Stimulated activated naive CD8-positive, alpha-beta T cell treated with anti-CD3 and anti-CD28 coated beads, Interleukin-15, Interleukin-2, amounts not matched to agents 100 U/mL and 50 U/mL, for 24 hours (primary cell): ENCODE results near the gene RASA3.
"Not testable (repeated sequence)": the region's sequence is repeated elsewhere in the genome, so short reads cannot be mapped to it uniquely, and the experiment has no call there.

Experiments
- ATAC-seq: fragments of 150-1000 bp; cut with Tn5 transposase; one replicate; pipeline ENCODE4 v1.10.0; 2021
- DNase-seq: peaks from one replicate; pipeline ENCODE4 v3.0.0; 2021

Gene RASA3

DNA sequence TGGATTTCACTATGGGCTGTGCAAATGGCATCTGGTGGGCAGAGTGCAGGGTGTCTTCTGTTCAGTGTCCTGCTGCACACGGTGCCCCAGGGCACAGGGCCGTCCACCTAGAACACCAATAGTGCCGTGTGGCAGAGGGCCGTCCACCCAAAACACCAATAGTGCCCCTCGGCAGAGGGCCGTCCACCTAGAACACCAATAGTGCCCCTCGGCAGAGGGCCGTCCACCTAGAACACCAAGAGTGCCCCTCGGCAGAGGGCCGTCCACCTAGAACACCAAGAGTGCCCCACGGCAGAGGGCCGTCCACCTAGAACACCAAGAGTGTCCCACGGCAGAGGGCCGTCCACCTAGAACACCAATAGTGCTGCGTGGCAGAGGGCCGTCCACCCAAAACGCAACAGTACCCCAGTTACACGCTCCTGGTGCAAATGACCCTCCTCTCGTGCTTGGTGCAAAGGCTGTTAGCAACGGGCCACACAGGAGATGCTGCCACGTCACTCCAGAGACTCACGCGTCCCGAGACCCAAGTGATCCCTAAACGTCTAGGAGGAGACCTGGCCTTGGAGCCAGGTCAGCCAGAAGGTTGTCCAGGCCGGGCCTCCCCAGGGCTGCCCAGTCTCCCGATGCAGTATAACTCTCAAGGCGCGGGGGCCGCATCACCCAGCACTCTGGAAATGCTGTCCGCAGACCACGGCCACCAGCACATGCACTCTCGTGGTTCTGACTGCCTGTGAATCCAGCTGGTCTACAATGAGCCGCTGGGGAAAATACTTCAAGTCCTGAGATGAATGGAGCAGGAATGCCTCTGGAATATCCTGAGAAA, 51.5 kb downstream of the RASA3 start:
- ATAC-seq (no peak), DNase-seq (no peak)

DNA sequence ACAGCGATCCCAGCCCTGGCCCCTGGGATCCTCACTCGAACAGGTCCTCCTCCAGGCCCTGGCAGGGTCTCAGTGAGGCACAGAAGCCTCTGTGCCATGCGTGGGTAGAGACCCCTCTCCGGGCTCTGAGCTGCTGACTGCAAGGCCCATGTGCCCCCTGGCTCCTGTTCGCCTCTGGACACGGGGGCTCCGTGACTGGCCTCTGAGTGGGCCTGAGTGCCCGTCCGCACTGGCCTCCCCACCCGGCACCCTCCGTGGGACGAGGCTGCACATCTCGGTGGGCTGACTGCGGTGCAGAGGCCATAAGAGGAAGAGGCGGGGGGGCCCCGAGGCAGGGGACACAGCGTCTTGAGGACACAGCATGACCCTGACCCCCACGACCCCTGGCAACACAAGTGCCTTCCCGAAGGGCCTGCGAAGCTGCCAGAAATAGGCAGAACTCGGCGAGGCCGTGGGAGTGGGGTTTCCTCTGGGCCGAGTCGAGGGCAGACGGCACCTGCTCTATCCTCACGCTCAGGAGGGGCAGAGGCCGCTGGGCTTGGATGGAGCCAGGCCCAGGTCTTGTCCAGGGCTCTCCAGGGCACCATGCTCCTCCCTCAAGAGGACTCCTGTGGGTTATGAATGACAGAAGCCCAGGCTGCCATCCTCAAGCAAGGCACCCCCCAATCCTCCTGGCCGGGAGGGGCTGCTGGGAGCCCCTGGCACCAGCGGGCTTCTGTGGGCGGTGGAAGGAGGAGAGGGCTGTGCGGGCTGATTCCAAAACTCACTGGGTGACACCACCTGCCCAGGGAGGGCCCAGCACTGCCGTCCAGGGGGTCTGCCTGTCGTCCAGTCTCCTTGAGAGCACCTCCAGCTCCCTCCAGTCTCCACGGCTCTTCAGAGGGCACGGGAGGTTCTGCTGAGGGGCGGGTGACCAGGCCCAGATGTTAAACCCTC, 52.6 kb downstream of the RASA3 start:
- DNase-seq, result no peak
- ATAC-seq, result no peak

DNA sequence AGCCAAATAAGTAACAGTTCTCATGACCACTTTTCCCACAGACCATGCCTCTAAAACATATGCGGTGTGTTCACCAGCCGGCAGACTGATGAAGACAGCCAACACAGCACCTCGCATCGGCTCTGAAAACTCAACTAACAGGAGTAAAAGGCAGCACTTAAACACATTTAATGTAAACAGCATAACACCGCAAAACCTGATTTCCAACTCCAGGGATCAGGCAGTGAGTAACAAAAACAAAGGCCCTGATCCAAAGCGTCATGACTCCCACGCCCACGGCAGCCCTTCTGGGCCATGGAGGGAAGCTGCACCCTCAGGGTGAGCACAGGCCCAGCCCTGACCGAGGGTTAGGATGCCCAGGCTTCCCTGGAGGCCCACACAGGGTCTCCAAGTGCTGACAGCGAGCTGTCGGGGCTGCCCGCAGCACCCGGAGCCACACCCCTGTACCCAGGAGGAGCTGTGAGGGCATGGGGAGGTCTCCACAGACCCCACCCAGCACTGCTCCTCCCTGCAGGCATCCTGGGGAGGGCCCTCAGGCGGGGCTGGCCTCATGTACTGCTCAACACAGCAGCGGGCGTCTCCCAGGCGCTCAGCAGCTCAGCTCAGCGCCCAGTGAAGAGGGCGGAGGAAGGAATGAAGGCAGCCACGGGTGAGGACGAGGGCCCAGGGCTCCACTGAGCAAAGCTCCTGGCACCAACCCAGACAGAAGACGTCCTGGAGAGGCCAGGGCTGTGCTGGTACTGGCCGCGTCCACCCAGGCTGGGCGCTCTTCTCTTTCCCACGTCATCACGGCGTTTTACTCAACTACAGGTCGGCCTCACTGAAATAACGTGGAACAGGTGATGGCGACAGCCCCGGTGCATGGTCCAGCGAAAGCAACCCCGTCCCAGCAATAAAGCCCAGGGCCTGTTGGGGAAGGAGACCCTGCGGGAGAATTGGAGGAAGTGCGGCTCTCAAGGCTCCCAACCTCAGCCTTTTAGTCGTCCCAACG, 53.7 kb downstream of the RASA3 start:
- peak; percentile 62 for ATAC-seq
- peak; percentile 34 for DNase-seq

DNA sequence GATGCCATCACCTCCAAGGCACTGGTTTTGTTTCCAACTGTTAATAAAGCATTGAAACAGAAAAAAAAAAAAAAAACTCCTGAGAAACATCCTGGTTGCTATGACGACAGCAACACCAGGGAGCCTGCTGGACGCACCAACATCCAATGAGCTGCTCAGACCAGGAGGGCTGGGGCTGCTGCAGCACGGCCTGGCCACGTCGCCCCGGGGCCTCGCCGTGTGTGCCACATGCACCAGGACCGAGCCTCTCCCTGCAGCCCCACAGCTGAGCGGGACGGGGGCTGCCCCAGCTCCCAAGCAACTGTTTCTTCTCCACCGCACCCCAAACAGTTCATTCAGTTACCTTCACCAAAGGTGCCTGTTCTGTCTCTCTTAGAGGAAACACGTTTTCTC, 54.5 kb downstream of the RASA3 start:
- ATAC-seq (no peak), DNase-seq (no peak)

DNA sequence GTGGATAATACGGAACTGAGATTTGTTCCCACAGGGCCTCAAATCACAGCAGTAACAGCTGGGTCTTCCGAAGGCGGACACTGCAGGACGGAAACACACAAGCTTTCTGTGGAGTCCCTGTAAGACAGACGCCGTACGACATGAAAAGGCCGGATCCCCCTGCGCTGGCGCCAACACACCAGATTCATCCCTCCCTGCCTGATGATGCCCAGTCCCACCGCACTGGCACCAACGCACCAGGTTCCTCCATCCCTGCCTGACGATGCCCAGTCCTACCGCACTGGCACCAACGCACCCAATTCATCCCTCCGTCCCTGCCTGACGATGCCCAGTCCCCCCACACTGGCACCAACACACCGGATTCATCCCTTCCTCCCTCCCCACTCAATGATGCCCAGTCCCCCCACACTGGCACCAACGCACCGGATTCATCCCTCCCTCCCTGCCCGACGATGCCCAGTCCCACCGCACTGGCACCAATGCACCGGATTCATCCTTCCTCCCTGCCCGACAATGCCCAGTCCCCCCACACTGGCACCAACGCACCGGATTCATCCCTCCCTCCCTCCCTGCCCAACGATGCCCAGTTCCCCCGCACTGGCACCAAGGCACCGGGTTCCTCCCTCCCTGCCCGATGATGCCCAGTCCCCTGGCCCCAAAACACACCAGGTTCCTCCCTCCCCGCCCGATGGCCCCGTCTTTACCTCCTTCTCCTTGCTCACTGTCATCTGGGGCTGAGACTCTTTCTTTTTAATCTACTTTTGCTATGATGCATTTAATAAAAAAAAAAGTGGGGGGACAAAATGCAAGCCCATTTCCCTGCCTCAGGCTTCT, 55.1 kb downstream of the RASA3 start:
- DNase-seq (no peak), ATAC-seq (no peak)

DNA sequence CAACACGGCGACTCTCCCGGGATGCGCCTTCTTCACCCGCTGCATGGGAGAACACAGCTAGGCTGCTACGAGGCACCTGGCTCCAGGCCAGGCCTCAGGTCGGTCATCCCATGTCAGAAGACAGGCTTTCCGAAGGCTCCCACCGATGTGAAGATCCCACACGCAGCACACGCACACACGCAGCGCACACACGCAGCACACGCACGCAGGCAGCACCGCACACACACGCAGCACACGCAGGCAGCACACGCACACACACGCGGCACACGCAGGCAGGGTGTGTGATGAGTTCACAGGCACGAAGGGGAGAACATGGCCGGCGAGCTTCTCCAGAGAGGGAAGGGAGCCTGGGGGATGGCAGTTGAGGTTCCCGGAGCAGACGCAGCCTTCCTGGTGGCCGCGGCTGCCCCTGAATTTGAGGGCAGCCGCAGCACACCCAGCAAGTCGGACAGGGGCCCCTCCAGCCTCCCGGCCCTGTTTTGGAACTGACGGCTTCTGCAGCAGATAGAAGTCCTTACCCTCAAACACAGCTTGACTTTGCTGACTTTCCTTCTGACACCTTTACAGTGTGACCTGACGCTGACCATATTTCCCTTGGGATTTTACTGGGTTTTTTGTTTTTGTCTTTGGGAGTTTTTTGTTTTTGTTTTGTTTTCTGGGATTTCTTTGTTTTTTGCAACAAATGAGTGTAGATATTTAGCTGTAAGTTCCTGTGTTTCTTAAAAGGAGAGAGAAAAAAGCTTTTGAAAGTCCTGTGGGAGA, 55.9 kb downstream of the RASA3 start:
- ATAC-seq (no peak), DNase-seq (no peak)

DNA sequence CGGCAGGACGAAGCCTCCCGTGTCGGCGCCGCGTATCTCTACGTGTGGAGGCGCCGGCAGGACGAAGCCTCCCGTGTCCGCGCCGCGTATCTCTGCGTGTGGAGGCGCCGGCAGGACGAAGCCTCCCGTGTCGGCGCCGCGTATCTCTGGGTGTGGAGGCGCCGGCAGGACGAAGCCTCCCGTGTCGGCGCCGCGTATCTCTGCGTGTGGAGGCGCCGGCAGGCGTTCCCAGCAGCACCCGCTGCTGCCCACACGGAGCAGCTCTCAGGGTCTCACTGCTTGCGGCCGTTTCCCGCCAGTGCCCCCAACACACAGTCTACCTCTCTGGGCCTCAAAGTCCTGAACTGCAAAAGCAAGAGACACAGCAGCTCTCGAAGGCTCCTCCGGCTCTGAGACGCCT, 56.6 kb downstream of the RASA3 start:
- not testable (repeated sequence) for ATAC-seq, DNase-seq

DNA sequence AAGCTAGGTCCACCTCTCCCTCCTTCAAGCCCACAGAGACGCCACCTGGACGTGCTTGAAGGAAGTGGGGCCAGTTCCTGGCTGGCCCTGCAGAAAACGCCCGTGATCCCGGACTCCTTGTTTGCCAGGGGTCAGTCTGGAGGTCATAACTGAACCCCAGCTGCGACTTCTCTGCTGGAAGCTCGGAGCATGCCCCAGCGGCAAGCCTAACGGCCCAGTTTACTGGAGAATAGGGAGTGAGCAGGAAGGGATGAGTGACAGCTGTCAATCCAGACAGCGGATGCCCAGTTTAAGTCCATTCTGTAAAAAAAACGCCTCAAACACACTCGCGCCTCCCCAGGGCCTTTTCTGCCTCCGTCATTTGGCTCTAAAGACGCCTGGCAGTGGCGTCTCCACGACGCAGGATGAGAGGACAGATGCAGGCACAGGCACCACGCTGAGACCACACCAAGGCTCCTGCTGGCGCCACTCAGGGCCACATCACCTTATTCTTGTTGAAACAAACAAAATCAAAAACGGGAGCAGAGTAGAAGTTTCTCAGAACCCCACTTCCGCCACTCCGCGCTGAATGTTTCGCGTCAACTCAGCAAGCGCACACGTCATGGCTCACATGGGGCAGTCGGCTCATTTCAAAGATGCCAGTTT, 57.6 kb downstream of the RASA3 start:
- ATAC-seq, result no peak

DNA sequence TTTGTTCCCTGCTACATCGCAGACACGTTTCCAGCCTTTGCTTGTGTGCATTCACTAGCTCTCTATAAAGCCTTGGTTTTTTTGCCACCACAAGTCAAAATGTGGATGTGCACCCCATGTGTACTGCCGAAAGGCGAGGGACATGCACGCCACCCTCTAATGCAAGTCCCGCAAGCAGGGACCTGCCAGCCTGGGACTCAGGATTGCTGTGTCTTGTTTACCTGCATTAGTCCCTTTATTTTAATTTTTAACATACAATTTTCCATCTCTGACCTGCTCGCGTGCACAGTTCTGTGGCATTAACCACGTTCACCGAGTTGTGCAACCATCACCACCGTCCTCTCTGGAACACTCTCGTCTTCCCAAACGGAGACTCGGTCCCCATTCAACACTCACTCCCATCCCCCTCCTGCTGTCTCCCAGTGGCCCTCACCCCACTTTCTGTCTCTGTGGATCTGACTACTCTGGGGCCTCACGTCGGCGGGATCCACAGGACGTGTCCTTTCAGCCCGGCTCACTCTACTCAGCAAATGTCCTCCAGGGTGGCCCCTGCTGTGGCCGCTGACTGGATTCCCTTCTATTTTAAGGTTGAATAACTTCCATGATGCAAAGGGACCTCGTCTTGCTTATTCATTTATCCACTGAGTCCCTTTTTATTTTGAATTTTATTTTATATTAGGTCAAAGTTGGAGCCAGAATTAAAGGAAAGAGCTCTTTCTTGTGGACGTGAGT, 58.4 kb downstream of the RASA3 start:
- no peak for ATAC-seq
- no peak for DNase-seq

More for the DNA sequence above, 57.6 kb downstream of the RASA3 start:
- DNase-seq, result no peak

DNA sequence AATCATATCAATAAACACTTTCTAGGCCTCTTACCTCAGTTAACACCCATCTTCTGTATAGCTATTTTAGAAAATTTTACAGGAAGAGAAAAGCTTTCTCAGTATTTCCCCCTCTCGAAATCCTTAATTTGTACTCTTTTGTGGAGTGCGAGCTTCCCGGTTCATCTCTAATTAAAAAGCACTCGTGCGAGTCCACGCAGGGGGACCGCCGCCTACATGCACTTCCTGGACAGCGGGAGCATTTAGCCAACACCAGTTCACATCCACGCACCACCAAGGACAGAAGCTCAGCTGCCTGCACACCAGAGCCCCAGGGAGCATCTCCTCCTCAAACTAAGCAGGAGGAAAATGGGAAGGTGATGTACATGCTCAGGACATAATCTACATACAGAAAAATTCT, 60.0 kb downstream of the RASA3 start:
- ATAC-seq, result no peak
- no peak for DNase-seq

DNA sequence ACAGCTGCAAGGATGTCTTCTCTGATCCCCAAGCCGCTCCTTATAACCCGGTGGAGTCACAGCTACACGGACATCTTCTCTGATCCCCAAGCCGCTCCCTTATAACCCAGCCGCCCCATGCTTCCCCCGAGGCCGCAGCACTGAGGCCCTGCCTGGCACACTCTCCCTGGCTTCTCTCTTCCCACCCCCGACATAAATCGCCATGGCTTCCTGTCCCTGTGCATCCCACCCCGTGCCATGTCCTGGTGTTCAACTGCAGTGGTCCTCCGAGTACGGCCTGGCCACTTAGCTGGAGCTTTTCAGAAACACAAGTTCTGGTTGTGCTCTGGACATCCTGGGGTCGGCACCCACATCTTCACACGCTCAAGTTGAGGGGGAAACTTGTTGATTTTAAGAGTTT, 60.4 kb downstream of the RASA3 start:
- DNase-seq, result no peak
- ATAC-seq, result no peak

DNA sequence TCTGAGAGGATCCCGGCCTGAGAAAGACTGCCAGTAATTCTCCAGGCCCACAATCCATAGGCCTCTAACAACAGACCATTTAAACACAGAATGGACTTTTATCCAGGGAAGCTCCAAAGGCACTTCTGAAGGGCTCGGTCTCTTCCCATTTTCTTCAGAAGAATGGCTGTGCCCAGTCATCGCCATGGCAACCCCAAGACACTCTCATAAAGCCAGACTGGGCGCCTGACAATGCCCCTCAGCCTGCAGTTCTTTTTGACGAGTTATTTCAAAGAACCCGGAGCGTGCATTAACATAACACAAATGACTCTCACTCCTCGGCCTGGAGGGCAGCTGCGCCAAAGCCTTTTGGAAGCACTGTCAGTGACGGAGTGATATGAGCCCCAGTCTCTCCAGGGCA, 61.0 kb downstream of the RASA3 start:
- no peak for ATAC-seq

DNA sequence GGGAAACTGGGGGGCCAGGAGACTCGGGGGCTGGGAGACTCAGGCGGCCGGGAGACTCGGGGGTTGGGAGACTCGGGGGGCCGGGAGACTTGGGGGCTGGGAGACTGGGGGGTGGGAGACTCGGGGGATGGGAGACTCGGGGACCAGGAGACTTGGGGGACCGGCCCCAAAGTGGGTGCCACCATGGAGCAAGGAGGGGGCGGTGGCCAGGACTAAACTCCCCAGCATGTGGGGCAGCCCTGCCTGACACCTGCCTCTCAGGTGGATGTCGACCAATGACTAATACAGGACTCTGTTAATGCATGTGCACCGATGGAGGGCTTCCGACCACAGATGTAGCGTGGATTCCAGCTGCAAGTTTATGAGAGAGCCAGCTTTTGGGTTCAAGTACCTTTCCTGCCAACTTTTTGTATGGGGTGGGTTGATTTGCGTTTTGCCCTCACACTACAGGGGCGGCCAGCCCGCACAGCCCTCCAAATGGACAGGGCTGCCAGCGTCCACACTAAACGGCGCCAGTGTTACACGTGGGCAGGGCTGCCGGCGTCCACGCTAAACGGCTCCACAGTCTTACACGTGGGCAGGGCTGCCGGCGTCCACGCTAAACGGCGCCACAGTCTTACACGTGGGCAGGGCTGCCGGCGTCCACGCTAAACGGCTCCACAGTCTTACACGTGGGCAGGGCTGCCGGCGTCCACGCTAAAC, 62.2 kb downstream of the RASA3 start:
- no peak for ATAC-seq
- DNase-seq, result peak; percentile 3

More for the DNA sequence above, 61.0 kb downstream of the RASA3 start:
- DNase-seq, result no peak

DNA sequence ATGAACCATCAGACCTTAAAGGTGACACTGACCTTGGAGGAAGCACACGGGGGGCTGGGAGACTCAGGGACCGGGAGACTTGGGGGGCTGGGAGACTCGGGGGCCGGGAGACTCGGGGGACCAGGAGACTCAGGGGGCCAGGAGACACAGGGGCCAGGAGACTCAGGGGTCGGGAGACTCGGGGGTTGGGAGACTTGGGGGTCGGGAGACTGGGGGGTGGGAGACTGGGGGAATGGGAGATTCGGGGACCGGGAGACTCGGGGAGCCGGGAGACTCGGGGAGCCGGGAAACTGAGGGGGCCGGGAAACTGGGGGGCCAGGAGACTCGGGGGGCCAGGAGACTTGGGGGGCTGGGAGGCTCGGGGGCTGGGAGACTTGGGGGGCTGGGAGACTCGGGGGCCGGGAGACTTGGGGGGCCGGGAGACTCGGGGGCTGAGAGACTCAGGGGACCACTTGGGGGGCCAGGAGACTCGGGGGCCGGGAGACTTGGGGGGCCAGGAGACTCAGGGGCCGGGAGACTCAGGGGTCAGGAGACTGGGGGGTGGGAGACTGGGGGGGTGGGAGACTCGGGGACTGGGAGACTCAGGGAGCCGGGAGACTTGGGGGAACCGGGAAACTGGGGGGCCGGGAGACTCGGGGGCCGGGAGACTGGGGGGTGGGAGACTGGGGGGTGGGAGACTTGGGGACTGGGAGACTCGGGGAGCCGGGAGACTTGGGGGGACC, 62.9 kb downstream of the RASA3 start:
- no peak for ATAC-seq

DNA sequence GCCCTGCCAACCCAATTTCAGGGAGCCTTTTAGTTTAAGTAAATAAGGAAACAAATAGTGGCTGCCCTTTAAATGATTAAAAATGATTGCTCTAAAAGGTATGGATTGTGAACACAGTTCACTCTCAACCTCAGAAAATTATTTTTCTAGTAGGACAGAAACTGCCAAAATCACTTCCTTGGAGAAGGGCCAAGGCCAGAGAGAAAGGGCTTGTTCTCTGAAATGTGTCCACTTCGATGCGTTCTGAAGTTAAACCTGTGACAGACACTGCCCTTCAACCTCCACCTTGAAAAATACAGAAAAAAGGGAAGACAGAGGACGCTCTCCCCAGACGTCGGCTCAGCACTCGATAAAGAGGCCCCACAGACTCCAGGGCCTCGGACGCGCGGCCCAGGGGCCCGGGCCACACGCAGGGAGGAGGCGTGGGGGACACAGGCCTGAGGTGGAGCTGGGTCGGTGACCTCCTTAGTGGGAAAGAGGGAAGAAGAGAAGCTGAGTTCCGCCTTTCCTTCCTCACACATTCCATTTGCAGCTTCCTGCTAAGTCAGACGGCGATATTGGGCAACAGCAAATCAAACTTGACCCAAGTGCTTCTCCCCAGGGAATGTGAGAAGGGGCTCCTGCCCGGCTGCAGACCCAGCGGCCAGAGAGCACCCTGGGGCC, 63.6 kb downstream of the RASA3 start:
- no peak for DNase-seq
- no peak for ATAC-seq

More for the DNA sequence above, 62.9 kb downstream of the RASA3 start:
- DNase-seq, result no peak

DNA sequence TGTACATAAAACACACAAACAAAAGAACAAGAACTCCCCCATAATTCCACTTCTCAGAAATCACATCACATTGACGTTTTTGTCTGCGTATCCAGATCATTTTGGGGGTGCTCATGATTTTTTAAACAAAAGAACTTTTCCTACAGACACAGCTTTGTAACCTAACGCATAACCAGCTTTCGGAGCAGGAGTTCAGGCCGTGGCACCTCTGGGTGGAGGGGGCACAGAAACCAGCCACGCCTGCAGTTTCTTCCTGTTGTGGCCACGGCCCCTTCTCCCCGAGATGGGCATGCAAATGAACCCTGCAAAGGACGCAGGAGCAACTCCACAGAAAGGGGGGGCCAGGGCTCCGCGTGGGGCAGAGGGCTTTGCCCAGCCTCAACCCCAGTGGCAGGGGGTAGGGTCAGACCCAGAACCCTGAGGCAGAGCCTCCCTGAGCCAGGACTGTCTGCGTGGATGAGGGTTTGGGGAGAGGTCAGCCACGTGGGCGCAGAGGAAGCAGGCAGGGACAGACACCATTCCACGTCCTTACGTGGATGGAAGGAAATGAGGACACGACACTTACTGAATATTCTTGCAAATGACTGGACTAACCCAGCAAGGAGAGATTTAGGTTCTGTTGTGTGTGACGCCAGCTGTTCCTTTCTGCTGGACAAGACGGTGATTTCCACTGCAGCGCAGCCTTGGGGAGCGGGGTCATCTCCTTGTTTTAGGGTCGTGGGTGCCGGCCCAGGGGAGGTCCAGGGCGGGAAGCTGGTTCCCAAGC, 64.4 kb downstream of the RASA3 start:
- ATAC-seq, result no peak
- DNase-seq, result peak; percentile 65
